OCI-LY1 (cell line): ENCODE results near the gene ASB16.

Experiments
- CTCF ChIP-seq: fragments of 200-600 bp; sonication (generic), shearing (Covaris generic); IDR thresholded peaks from 2 replicates; pipeline ENCODE4 v1.5.1; 2017; ENCODE audit warnings: mild to moderate bottlenecking, antibody characterized with exemption, low read length, moderate library complexity, mixed read lengths
- EZH2 ChIP-seq: fragments of 200-600 bp; sonication (generic), shearing (Covaris generic); IDR thresholded peaks from 2 replicates; pipeline ENCODE4 v1.8.0; 2017; ENCODE audit warnings: borderline replicate concordance, mixed run types, mild to moderate bottlenecking, antibody characterized with exemption, low read length, moderate library complexity, mixed read lengths

GRCh38 chr17:44223541-44224071 lies 53.1 kb downstream of the ASB16 start:
- TF ChIP-seq CTCF (no peak), EZH2 (no peak)
